Trophoblast cell (in vitro differentiated cells and primary cell): ENCODE measurements around the gene MRGPRD.
A peak's percentile ranks its signal among the peaks of the same experiment; 100 is the strongest.

Experiments used
- DNase-seq, 2 donors: peaks; one replicate each; pipeline ENCODE4 v3.0.0-alpha.2; 2016
- H2AFZ ChIP-seq: 2 replicates; pipeline ENCODE4 v1.6.1; 2013; ENCODE audit warnings: low read length, moderate library complexity, mild to moderate bottlenecking; ENCODE audit not compliant: insufficient read depth, poor library complexity
- H2AK5ac ChIP-seq: 2 replicates; pipeline ENCODE4 v1.6.1; 2013; ENCODE audit warnings: mild to moderate bottlenecking, low read length
- H2BK120ac ChIP-seq: 2 replicates; pipeline ENCODE4 v1.6.1; 2013; ENCODE audit warnings: low read length, mild to moderate bottlenecking, moderate library complexity; ENCODE audit not compliant: insufficient read depth, poor library complexity
- H2BK12ac ChIP-seq: 2 replicates; pipeline ENCODE4 v1.6.1; 2013; ENCODE audit warnings: mild to moderate bottlenecking, low read length, moderate library complexity
- H2BK5ac ChIP-seq: 2 replicates; pipeline ENCODE4 v1.6.1; 2013; ENCODE audit warnings: low read length, low read depth, moderate library complexity, mild to moderate bottlenecking; ENCODE audit not compliant: poor library complexity
- H3K14ac ChIP-seq: 2 replicates; pipeline ENCODE4 v1.6.1; 2013; ENCODE audit warnings: mild to moderate bottlenecking, low read length
- H3K18ac ChIP-seq: 2 replicates; pipeline ENCODE4 v1.6.1; 2013; ENCODE audit warnings: mild to moderate bottlenecking, low read length
- H3K23ac ChIP-seq: 2 replicates; pipeline ENCODE4 v1.6.1; 2013; ENCODE audit warnings: low read length
- H3K27ac ChIP-seq: 2 replicates; pipeline ENCODE4 v1.5.1; 2013; ENCODE audit warnings: low read depth, mild to moderate bottlenecking, inconsistent platforms, low read length, moderate library complexity
- H3K27me3 ChIP-seq: 2 replicates; pipeline ENCODE4 v1.6.1; 2013; ENCODE audit warnings: inconsistent platforms, mild to moderate bottlenecking, low read length, moderate library complexity; ENCODE audit not compliant: insufficient read depth
- H3K36me3 ChIP-seq, 2 experiments: 1 replicate in 1 of 2; 2 replicates in 1 of 2; pipeline ENCODE4 v1.6.1; 2013; ENCODE audit warnings: low read length in 2 of 2, mild to moderate bottlenecking in 2 of 2, moderate library complexity in 1 of 2; ENCODE audit not compliant: insufficient read depth in 2 of 2, control insufficient read depth in 1 of 2
- H3K4ac ChIP-seq: 2 replicates; pipeline ENCODE4 v1.6.1; 2013; ENCODE audit warnings: low read depth, mild to moderate bottlenecking, low read length, moderate library complexity
- H3K4me1 ChIP-seq, 2 experiments: 1 replicate in 1 of 2; 2 replicates in 1 of 2; pipeline ENCODE4 v1.6.1; 2013; ENCODE audit warnings: low read length in 2 of 2, mild to moderate bottlenecking in 2 of 2, moderate library complexity in 1 of 2; ENCODE audit not compliant: insufficient read depth in 2 of 2, control insufficient read depth in 1 of 2
- H3K4me2 ChIP-seq: 2 replicates; pipeline ENCODE4 v1.6.1; 2013; ENCODE audit warnings: inconsistent platforms, mild to moderate bottlenecking, low read length, moderate library complexity
- H3K4me3 ChIP-seq: 2 replicates; pipeline ENCODE4 v1.5.1; 2013; ENCODE audit warnings: mild to moderate bottlenecking, low read depth, low read length, inconsistent platforms
- H3K79me1 ChIP-seq: one replicate; pipeline ENCODE4 v1.6.1; 2013; ENCODE audit warnings: low read length
- H3K79me2 ChIP-seq: 2 replicates; pipeline ENCODE4 v1.6.1; 2013; ENCODE audit warnings: low read length, mild to moderate bottlenecking; ENCODE audit not compliant: control insufficient read depth, insufficient read depth, poor library complexity
- H3K9ac ChIP-seq: 2 replicates; pipeline ENCODE4 v1.6.1; 2013; ENCODE audit warnings: mild to moderate bottlenecking, low read length
- H3K9me3 ChIP-seq: 2 replicates; pipeline ENCODE4 v1.6.1; 2013; ENCODE audit warnings: low read depth, mild to moderate bottlenecking, control low read depth, inconsistent platforms, low read length; ENCODE audit not compliant: insufficient read depth
- H4K12ac ChIP-seq: 2 replicates; pipeline ENCODE4 v1.6.1; 2013; ENCODE audit warnings: low read depth, mild to moderate bottlenecking, low read length, moderate library complexity
- H4K8ac ChIP-seq: 2 replicates; pipeline ENCODE4 v1.6.1; 2013; ENCODE audit warnings: low read depth, mild to moderate bottlenecking, low read length, moderate library complexity
- H4K91ac ChIP-seq: one replicate; pipeline ENCODE4 v1.6.1; 2013; ENCODE audit warnings: low read depth, mild to moderate bottlenecking, low read length, moderate library complexity
- WGBS: extraction: QIAGEN DNeasy Blood & Tissue Kit; methylation state at CpG from one replicate; pipeline ENCODE4 v1.1.7; 2013; ENCODE audit warnings: missing lambda C conversion rate; ENCODE audit not compliant: insufficient read length, insufficient coverage; ENCODE audit errors: extremely low coverage; 5-methylcytosine and 5-hydroxymethylcytosine counted together

The MRGPRD gene

GRCh38 chr11:68941324-68942094, 39.3 kb downstream of the MRGPRD start:
- no peak overlapping the region for H3K4ac ChIP-seq
- H3K27ac ChIP-seq: no peak overlapping the region
- no peaks in the 10 kb centered on the region for H3K79me2 ChIP-seq
- H3K4me2 ChIP-seq: no peak overlapping the region
- H2BK12ac ChIP-seq: no peak overlapping the region
- no peak overlapping the region for H3K18ac ChIP-seq
- H3K14ac ChIP-seq: no peak overlapping the region
- WGBS: no CpG with 5 or more reads among the region's 18 CpGs
- H2AK5ac ChIP-seq: no peak overlapping the region
- H4K8ac ChIP-seq: no peak overlapping the region
- H2BK5ac ChIP-seq: no peak overlapping the region
- H3K36me3 ChIP-seq: peaks cover 36 to 39% of the 10 kb centered on the region in 2 experiments
- no peak overlapping the region for H4K91ac ChIP-seq
- no peaks in the 10 kb centered on the region for H3K79me1 ChIP-seq
- no peak overlapping the region for H2BK120ac ChIP-seq
- no peak overlapping the region for H3K9ac ChIP-seq
- H2AFZ ChIP-seq: no peak overlapping the region
- H3K23ac ChIP-seq: no peak overlapping the region
- H4K12ac ChIP-seq: no peak overlapping the region
- H3K9me3 ChIP-seq: peaks cover 4% of the 10 kb centered on the region
- no peak overlapping the region for H3K4me3 ChIP-seq
- H3K27me3 ChIP-seq: no peaks in the 10 kb centered on the region
- peak; percentile 84 to 89 for DNase-seq
- H3K4me1 ChIP-seq: no peaks in the 10 kb centered on the region

DNA sequence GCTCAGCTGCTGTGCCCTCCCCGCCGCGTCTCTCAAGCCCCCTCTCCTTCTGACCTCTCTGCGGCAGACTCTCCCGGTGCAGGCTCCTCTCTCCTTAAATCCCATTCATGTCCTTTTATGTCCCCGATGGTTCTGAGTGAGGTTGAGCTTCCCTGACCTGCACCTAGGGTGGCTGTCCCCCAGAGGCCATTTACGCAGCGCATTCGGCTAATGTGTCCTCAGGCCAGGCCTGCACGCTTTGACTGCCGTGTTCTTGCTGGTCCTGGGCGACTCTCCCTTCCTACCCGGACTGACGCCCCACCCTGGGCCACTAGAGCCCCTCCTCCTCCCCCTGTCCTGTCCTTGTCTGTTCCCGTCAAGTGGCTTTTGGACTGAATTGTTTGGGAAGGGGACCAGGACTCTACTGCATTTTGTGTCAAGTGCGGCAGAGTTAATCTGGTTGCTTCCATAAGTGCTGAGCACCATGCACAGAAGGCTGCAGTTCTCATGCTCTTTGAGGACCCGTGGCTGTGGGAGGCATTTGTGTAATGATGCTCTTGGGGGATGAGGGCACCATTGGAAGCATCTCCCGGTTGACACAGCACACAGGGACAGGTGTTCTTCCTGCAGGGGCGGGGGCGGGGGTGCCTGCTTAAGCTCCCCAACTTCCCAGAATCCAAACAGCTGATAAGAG, 40.0 kb downstream of the MRGPRD start:
- no peak overlapping the region for H3K9ac ChIP-seq
- no peak overlapping the region for H4K91ac ChIP-seq
- no peak overlapping the region for H3K23ac ChIP-seq
- no peak overlapping the region for H2AK5ac ChIP-seq
- H2AFZ ChIP-seq: no peak overlapping the region
- H3K79me1 ChIP-seq: no peaks in the 10 kb centered on the region
- peak in 1 of 2 donors; percentile 56 for DNase-seq
- H2BK12ac ChIP-seq: no peak overlapping the region
- no peaks in the 10 kb centered on the region for H3K27me3 ChIP-seq
- H2BK120ac ChIP-seq: no peak overlapping the region
- H2BK5ac ChIP-seq: no peak overlapping the region
- H3K4ac ChIP-seq: no peak overlapping the region
- peaks cover 4% of the 10 kb centered on the region for H3K9me3 ChIP-seq
- H3K4me3 ChIP-seq: no peak overlapping the region
- H3K27ac ChIP-seq: no peak overlapping the region
- no peak overlapping the region for H3K4me2 ChIP-seq
- WGBS: no CpG with 5 or more reads among the region's 20 CpGs
- H3K18ac ChIP-seq: no peak overlapping the region
- H3K4me1 ChIP-seq: no peaks in the 10 kb centered on the region
- no peaks in the 10 kb centered on the region for H3K79me2 ChIP-seq
- H3K36me3 ChIP-seq: peaks cover 43 to 46% of the 10 kb centered on the region in 2 experiments
- no peak overlapping the region for H4K8ac ChIP-seq
- H4K12ac ChIP-seq: no peak overlapping the region
- H3K14ac ChIP-seq: no peak overlapping the region

- H3K36me3 ChIP-seq: peaks cover 49 to 55% of the 10 kb centered on the region in 2 experiments
- H3K79me2 ChIP-seq: no peaks in the 10 kb centered on the region
- H3K23ac ChIP-seq: no peak overlapping the region
- no peak overlapping the region for H3K4ac ChIP-seq
- H3K27ac ChIP-seq: no peak overlapping the region
- H3K4me3 ChIP-seq: no peak overlapping the region
- H2BK12ac ChIP-seq: no peak overlapping the region
- peaks cover 4% of the 10 kb centered on the region for H3K9me3 ChIP-seq
- no peak for DNase-seq
- no peak overlapping the region for H4K12ac ChIP-seq
- no peak overlapping the region for H3K18ac ChIP-seq
- H3K9ac ChIP-seq: no peak overlapping the region
- no peak overlapping the region for H2AK5ac ChIP-seq
- H3K14ac ChIP-seq: no peak overlapping the region
- no peak overlapping the region for H2AFZ ChIP-seq
- H4K8ac ChIP-seq: no peak overlapping the region
- H3K4me2 ChIP-seq: no peak overlapping the region
- no peak overlapping the region for H2BK5ac ChIP-seq
- no peak overlapping the region for H2BK120ac ChIP-seq
- H4K91ac ChIP-seq: no peak overlapping the region
- no peaks in the 10 kb centered on the region for H3K4me1 ChIP-seq
- H3K79me1 ChIP-seq: no peaks in the 10 kb centered on the region
- no peaks in the 10 kb centered on the region for H3K27me3 ChIP-seq
- WGBS: no CpG with 5 or more reads among the region's 33 CpGs
These were observed 40.9 kb downstream of the MRGPRD start for GRCh38 chr11:68939583-68940555.

DNA sequence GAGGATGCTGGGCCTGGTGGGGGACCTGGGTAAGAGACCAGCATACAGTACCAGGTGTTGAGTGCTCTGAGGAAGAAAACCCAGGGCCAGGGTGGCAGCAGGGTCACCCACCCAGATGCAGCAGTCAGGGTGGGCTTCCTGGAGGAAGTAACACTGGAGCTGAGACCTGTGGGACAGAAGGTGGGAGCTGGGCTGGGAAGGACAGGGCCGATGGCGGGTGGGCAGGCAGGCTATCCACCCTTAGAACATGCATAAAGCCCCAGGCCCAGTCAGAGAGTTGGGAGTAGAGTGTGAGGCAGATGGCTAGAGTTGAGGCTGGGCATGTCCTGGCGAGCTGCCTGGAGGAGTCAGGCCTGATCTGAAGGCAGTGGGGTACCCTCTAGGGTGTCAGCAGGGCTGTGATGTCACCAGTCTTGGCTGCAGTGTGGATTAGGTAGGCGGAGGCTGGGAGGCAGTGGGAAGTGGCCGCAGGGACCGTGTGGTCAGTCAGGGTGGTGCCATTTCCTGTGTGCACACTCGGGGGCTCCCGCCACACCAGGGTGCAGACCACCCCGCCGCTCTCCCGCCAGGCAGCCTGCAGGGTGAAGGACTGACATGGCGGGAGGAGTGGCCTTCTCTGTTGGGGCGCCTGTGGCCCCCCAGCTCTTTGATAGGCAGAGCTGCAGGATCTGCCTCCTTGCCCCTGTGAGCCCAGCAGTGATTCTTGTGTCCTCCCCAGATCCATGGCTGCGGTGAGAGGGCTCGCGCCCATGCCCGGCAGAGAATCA, 41.8 kb downstream of the MRGPRD start:
- H3K4ac ChIP-seq: no peak overlapping the region

More for the DNA sequence above, 41.8 kb downstream of the MRGPRD start:
- Histone ChIP-seq H2BK120ac (no peak overlapping the region), H3K9ac (no peak overlapping the region), H3K14ac (no peak overlapping the region), H3K4me3 (peak overlapping the region; percentile 14), H2BK5ac (no peak overlapping the region), H3K79me1 (no peaks in the 10 kb centered on the region), H4K8ac (no peak overlapping the region), H3K27me3 (no peaks in the 10 kb centered on the region), H2AK5ac (no peak overlapping the region), H4K12ac (no peak overlapping the region), H3K9me3 (peaks cover 4% of the 10 kb centered on the region), H2BK12ac (no peak overlapping the region), H2AFZ (no peak overlapping the region), H3K4me1 (no peaks in the 10 kb centered on the region), H3K36me3 (peaks cover 56 to 62% of the 10 kb centered on the region in 2 experiments), H3K4me2 (no peak overlapping the region), H3K18ac (no peak overlapping the region), H3K27ac (no peak overlapping the region), H3K79me2 (no peaks in the 10 kb centered on the region), H4K91ac (no peak overlapping the region), H3K23ac (no peak overlapping the region)
- WGBS: no CpG with 5 or more reads among the region's 17 CpGs
- no peak for DNase-seq
